SU-DHL-6 (cell line): ENCODE measurements around the gene GPHN.

ENCODE experiments used
- EZH2phosphoT487 ChIP-seq: fragments of 200-600 bp; sonication (generic), shearing (Covaris generic); conservative IDR thresholded peaks from 2 replicates; pipeline ENCODE4 v1.6.1; 2018; ENCODE audit warnings: mild to moderate bottlenecking, antibody characterized with exemption, low read length, moderate library complexity, mixed read lengths
- TF ChIP-seq, protein P1 (sequence below): fragments of 200-600 bp; sonication (generic); IDR thresholded peaks from one replicate; pipeline ENCODE4 v1.5.1; 2017; ENCODE audit warnings: antibody characterized with exemption, mild to moderate bottlenecking, low read length, moderate library complexity; ENCODE audit not compliant: insufficient read depth, poor library complexity, severe bottlenecking

DNA sequence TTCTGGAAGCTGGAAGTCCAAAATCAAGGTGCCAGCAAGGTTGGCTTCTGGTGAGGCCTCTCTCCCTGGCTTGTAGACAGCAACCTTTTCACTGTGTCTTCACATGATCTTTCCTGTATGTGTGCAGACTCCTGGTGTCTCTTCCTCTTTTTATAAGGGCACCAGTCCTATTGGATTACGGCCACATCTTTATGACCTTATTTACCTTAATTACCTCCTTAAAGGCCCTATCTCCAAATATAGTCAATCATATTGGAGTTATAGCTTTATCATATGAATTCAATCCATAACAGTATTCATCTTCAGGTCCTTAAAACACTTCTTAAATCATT, 660.1 kb downstream of the GPHN start:
- TF ChIP-seq, protein P1, sequence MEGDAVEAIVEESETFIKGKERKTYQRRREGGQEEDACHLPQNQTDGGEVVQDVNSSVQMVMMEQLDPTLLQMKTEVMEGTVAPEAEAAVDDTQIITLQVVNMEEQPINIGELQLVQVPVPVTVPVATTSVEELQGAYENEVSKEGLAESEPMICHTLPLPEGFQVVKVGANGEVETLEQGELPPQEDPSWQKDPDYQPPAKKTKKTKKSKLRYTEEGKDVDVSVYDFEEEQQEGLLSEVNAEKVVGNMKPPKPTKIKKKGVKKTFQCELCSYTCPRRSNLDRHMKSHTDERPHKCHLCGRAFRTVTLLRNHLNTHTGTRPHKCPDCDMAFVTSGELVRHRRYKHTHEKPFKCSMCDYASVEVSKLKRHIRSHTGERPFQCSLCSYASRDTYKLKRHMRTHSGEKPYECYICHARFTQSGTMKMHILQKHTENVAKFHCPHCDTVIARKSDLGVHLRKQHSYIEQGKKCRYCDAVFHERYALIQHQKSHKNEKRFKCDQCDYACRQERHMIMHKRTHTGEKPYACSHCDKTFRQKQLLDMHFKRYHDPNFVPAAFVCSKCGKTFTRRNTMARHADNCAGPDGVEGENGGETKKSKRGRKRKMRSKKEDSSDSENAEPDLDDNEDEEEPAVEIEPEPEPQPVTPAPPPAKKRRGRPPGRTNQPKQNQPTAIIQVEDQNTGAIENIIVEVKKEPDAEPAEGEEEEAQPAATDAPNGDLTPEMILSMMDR, result no peak
- TF ChIP-seq EZH2phosphoT487, result no peak
